LNCaP clone FGC (cell line): Measurements from ENCODE around the gene LDB1.

Source experiments
- DNase-seq: peaks from one replicate; pipeline ENCODE4 v3.0.0-alpha.2; 2011; ENCODE audit warnings: low read depth
- H3K4me3 ChIP-seq: 2 replicates; pipeline ENCODE4 v1.5.1; 2011; ENCODE audit warnings: mild to moderate bottlenecking, low read depth, low read length, control low read depth
- CTCF ChIP-seq: IDR thresholded peaks from 2 replicates; pipeline ENCODE4 v1.5.1; 2012; ENCODE audit warnings: mild to moderate bottlenecking; ENCODE audit not compliant: control insufficient read depth, insufficient read depth; ENCODE audit errors: extremely low read depth

Gene LDB1

GRCh38 chr10:102117391-102118159 is 2.6 kb downstream of the LDB1 start:
- DNase-seq = no peak
- 0 out of 2 replicates have a peak, but pooled peaks have one; percentile 10 for TF ChIP-seq CTCF
- peak overlapping the region; percentile 96 for H3K4me3 ChIP-seq

GRCh38 chr10:102116656-102117055 is 3.5 kb downstream of the LDB1 start:
- peak overlapping the region; percentile 96 for H3K4me3 ChIP-seq
- DNase-seq = no peak
- TF ChIP-seq CTCF = no peak

GRCh38 chr10:102115775-102116174 is 4.4 kb downstream of the LDB1 start:
- DNase-seq = no peak
- H3K4me3 ChIP-seq = peak overlapping the region; percentile 81
- no peak for TF ChIP-seq CTCF

- TF ChIP-seq CTCF = no peak
- peak overlapping the region; percentile 81 for H3K4me3 ChIP-seq
- no peak for DNase-seq
These were observed 5.1 kb downstream of the LDB1 start for GRCh38 chr10:102114861-102115618.

GRCh38 chr10:102113956-102114857 is 6.0 kb downstream of the LDB1 start:
- H3K4me3 ChIP-seq = peak overlapping the region; percentile 81
- no peak for DNase-seq
- TF ChIP-seq CTCF = no peak

- H3K4me3 ChIP-seq = peak overlapping the region; percentile 81
- TF ChIP-seq CTCF = no peak
- DNase-seq = no peak
These were observed 6.8 kb downstream of the LDB1 start for GRCh38 chr10:102113261-102113955.
